Subcutaneous adipose tissue (tissue), 4 donors: ENCODE data around the gene VSTM2B. TPM values are rescaled to one million over a fixed set of nuclear protein-coding genes. Genes with fewer than 3 reads are reported as not detected.

ENCODE experiments used
- total RNA-seq, 4 donors: library from RNA; depleted of rRNA; stranded (reverse); fragments of >200 nt; gene quantifications; one replicate each; pipeline ENCODE4 v1.1.0, GENCODE V29; 2016
- TF ChIP-seq, protein P1 (sequence below): fragments of 450-650 bp; IDR thresholded peaks from one replicate; pipeline ENCODE4 v1.5.1; 2016; ENCODE audit warnings: low read depth, mild to moderate bottlenecking, control low read depth, antibody characterized with exemption, moderate library complexity

VSTM2B gene
- total RNA-seq, 4 donors from 2014 or later = not detected

DNA sequence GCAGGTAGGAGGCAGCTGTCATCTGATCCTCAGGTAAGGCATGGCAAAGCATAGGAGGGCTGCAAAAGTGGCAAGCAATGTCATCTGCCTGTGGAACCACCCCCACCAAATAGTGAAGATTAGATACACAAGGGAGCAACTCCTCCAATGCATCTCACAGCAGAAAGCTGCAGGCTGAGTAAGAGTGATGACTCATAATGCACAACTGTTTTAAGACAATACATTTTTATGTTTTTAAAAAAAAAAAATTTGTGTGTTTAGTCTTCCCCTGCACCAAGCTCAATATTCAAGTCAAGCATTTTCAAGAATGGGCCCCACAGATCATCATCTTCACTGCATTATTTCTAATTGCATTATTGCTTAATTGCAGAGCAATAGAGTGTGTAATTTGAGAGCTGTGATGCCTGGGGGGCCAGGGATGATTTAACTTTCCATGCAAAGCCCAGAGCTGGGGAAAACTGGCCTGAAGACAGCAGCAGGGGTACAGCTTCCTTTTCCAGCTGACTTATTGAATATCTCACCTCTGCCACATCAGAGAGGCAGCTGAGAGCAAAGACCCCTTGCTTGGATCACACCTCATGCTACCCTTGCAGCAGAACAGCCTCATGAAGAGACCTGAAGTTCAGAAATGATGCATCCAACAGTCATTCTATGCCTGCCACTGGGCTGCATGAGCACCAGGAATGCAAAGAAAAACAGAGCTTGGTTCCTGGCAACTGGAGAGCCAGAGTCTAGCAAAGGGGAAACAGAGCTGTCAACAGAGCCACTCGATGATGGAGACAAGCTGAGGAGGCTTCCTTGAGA is 57.6 kb downstream of the VSTM2B start:
- TF ChIP-seq, protein P1, sequence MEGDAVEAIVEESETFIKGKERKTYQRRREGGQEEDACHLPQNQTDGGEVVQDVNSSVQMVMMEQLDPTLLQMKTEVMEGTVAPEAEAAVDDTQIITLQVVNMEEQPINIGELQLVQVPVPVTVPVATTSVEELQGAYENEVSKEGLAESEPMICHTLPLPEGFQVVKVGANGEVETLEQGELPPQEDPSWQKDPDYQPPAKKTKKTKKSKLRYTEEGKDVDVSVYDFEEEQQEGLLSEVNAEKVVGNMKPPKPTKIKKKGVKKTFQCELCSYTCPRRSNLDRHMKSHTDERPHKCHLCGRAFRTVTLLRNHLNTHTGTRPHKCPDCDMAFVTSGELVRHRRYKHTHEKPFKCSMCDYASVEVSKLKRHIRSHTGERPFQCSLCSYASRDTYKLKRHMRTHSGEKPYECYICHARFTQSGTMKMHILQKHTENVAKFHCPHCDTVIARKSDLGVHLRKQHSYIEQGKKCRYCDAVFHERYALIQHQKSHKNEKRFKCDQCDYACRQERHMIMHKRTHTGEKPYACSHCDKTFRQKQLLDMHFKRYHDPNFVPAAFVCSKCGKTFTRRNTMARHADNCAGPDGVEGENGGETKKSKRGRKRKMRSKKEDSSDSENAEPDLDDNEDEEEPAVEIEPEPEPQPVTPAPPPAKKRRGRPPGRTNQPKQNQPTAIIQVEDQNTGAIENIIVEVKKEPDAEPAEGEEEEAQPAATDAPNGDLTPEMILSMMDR = no peak

DNA sequence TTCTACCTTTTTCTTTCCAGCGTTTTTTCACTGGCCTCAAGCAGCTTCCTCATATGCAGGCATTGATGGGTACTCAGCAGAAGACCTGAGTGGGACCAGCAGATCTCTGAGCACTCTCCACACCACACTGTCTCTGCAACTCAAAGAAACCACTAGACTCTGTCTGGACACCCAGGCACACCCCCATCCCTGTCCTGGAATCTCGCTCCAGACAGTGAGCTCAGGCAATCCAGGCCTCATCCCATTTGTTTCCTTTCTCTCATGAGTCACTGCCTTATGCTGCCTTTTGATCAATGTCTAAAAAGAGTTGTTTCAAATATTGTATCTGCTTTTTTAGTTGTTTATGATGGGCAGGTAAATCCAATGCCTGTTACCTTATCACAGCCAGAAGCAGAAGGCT is 60.6 kb downstream of the VSTM2B start:
- TF ChIP-seq, protein P1 = no peak

DNA sequence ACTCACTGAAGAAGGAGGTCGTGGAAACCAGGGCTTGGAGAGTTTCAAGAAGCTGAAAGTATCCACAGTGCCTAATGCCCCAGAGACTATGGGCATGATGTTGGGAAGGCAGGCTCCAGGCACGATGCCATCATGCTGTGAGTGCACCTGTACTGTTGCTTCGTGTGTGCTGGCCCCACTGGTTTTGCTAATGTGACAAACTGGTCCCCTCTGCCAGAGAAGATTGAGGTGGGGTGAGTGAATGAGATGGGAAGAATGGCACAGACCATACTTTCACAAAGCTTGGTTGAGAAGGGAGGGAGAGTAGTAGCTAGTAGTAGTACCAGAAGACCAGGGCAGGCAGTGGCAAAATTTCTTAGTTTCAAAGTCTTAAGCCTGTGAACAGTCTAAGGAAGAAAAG is 61.3 kb downstream of the VSTM2B start:
- TF ChIP-seq, protein P1 = no peak

DNA sequence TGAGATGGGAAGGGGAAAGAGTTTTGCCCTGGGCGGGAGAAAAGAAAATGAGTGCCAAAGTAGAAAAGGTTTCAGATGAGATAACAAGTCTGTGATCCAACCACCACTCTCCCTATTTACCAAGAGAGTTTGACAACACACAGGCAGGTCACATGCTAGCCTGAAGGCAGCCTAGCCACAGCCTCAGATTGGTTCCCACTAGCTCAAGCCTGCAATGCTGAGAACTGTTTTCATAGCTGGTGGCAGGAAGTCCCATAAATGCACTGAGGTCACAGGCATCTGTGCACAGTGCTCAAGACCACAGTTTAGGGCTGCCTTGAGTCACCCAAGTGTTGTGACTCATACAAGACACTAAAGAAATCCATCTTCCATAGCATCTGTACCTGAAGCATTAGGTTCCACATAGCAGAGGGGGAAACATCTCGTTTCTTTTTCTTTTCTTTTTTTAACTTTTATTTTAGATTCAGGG is 61.8 kb downstream of the VSTM2B start:
- TF ChIP-seq, protein P1 = no peak

DNA sequence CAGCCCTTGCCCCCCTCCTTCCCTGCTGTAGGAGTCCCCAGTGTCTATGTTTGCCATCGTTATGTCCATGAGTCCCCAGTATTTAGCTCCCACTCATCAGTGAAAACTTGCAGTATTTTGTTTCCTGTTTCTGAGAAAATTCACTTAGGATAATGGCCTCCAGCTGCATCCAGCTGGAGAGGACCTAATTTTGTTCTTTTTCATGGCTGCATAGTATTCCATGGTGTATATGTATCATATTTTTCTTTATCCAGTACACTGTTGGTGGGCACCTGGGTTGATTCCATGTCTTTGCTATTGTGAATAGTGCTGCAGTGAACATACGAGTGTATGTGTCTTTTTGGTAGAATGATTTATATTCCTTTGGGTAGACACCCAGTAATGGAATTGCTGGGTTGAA is 62.3 kb downstream of the VSTM2B start:
- TF ChIP-seq, protein P1 = no peak

DNA sequence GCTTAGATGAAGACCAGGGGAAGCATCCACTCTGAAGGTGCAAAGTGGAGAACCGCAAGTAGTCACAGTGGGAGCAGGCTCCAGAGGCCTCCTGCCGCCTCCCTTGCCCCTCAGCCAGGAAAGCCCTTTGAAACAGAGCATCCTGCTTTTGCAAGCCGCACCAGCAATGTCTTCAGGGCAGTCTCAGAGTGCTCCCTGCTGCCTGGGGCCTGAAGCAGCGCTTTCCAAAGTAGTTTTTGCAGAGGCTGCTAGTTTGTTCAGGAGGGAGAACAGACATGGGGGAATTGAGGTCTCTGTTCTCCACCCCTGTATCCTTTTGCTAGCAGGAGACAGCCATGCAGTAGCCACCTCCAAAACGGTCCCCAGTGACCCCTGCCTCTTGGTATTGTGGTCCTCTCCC is 64.5 kb downstream of the VSTM2B start:
- TF ChIP-seq, protein P1 = no peak

DNA sequence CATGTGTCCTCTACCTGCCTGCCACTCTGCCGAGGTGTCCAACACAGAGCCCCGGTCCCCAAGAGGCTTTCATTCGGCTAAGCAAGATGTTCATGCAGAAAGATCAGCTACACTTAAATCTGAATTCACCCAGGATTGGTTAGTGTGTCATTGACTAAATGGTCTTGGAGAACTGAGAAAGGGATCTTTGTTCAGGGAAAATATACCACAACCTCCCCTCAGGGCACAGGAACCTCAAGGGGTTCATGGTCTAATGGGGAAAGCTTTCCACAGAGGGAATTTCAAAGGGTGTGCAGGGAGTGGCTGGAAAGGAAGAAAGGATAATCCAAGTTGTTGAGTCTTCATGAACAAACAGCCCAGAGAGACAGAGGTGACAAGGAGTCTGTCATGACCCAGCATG is 65.9 kb downstream of the VSTM2B start:
- TF ChIP-seq, protein P1 = no peak
